Neural cell (in vitro differentiated cells): ENCODE measurements around the gene ZDHHC3. TPM values are rescaled to one million over a fixed set of nuclear protein-coding genes. Genes with fewer than 3 reads are reported as not detected.

ENCODE experiments used
- H2AFZ ChIP-seq: fragments of 200-600, 300-800 bp; sonication (generic), shearing (Covaris generic); 2 replicates; pipeline ENCODE4 v1.6.0; 2014; ENCODE audit warnings: low read depth, mild to moderate bottlenecking, antibody characterized with exemption, low read length, moderate library complexity
- H3F3A ChIP-seq: fragments of 200-600 bp; shearing (Covaris generic); 2 replicates; pipeline ENCODE4 v1.6.1; 2016; ENCODE audit warnings: mild to moderate bottlenecking, moderate library complexity, mixed read lengths, antibody characterized with exemption, low read length; ENCODE audit not compliant: insufficient read depth, poor library complexity, severe bottlenecking
- H3K27ac ChIP-seq: fragments of 200-600, 300-800 bp; sonication (generic), shearing (Covaris generic); 2 replicates; pipeline ENCODE4 v1.5.1; 2014; ENCODE audit warnings: mild to moderate bottlenecking, low read length, moderate library complexity
- H3K27me3 ChIP-seq: fragments of 300-800, 200-600 bp; sonication (generic), shearing (Covaris generic); 2 replicates; pipeline ENCODE4 v1.6.0; 2014; ENCODE audit warnings: mild to moderate bottlenecking, low read depth, low read length, moderate library complexity; ENCODE audit not compliant: insufficient read depth
- H3K36me3 ChIP-seq: fragments of 300-800, 200-600 bp; sonication (generic), shearing (Covaris generic); 2 replicates; pipeline ENCODE4 v1.5.1; 2014; ENCODE audit warnings: mild to moderate bottlenecking, antibody characterized with exemption, low read length, moderate library complexity; ENCODE audit not compliant: insufficient read depth
- H3K4me2 ChIP-seq: fragments of 300-800, 200-600 bp; sonication (generic), shearing (Covaris generic); 2 replicates; pipeline ENCODE4 v1.6.0; 2014; ENCODE audit warnings: mild to moderate bottlenecking, low read length
- H3K4me3 ChIP-seq: fragments of 300-800, 200-600 bp; sonication (generic), shearing (Covaris generic); 2 replicates; pipeline ENCODE4 v1.5.1; 2014; ENCODE audit warnings: mild to moderate bottlenecking, low read length, moderate library complexity
- H3K79me2 ChIP-seq: fragments of 200-600 bp; shearing (Covaris generic); replicated peaks from 2 replicates; pipeline ENCODE4 v1.6.0; 2014; ENCODE audit warnings: mild to moderate bottlenecking, low read length, moderate library complexity; ENCODE audit not compliant: insufficient read depth
- H3K9ac ChIP-seq: fragments of 300-800, 200-600 bp; sonication (generic), shearing (Covaris generic); 2 replicates; pipeline ENCODE4 v1.6.1; 2016; ENCODE audit warnings: mild to moderate bottlenecking, low read length, mixed read lengths
- H3K9me2 ChIP-seq: fragments of 200-600 bp; shearing (Covaris generic); 2 replicates; pipeline ENCODE4 v1.6.1; 2016; ENCODE audit warnings: mild to moderate bottlenecking, low read length, mixed read lengths; ENCODE audit not compliant: insufficient read depth
- H3K9me3 ChIP-seq: fragments of 200-600, 300-800 bp; sonication (generic), shearing (Covaris generic); 2 replicates; pipeline ENCODE4 v1.6.1; 2016; ENCODE audit warnings: mild to moderate bottlenecking, mixed run types, low read length, moderate library complexity, mixed read lengths
- H4K20me1 ChIP-seq: fragments of 200-600 bp; shearing (Covaris generic); 2 replicates; pipeline ENCODE4 v1.6.1; 2016; ENCODE audit warnings: mild to moderate bottlenecking, mixed run types; ENCODE audit not compliant: insufficient read depth
- CTCF ChIP-seq: fragments of 450-650 bp; IDR thresholded peaks from 2 replicates; pipeline ENCODE4 v1.5.1; 2014; ENCODE audit warnings: antibody characterized with exemption, mild to moderate bottlenecking, moderate library complexity; ENCODE audit not compliant: poor library complexity, severe bottlenecking
- EP300 ChIP-seq: fragments of 450-650 bp; conservative IDR thresholded peaks from 2 replicates; pipeline ENCODE4 v1.6.1; 2014; ENCODE audit warnings: antibody characterized with exemption, mild to moderate bottlenecking, moderate library complexity; ENCODE audit not compliant: poor library complexity, severe bottlenecking
- EZH2 ChIP-seq: fragments of 200-600, 300-800 bp; shearing (Covaris generic), sonication (generic); IDR thresholded peaks from 2 replicates; pipeline ENCODE4 v1.6.1; 2014; ENCODE audit warnings: antibody characterized with exemption, low read length, borderline replicate concordance, mild to moderate bottlenecking; ENCODE audit not compliant: insufficient read depth, poor library complexity, severe bottlenecking
- MXI1 ChIP-seq: fragments of 450-650 bp; conservative IDR thresholded peaks from 2 replicates; pipeline ENCODE4 v1.6.1; 2014; ENCODE audit warnings: antibody characterized with exemption, mild to moderate bottlenecking; ENCODE audit not compliant: poor library complexity, severe bottlenecking
- POLR2AphosphoS5 ChIP-seq: IDR thresholded peaks from 2 replicates; pipeline ENCODE4 v1.6.1; 2012
- RAD21 ChIP-seq: fragments of 450-650 bp; conservative IDR thresholded peaks from 2 replicates; pipeline ENCODE4 v1.6.1; 2014; ENCODE audit warnings: antibody characterized with exemption, mild to moderate bottlenecking, moderate library complexity
- REST ChIP-seq: IDR thresholded peaks from 2 replicates; pipeline ENCODE4 v1.6.1; 2012; ENCODE audit warnings: borderline replicate concordance
- SMC3 ChIP-seq: fragments of 450-650 bp; conservative IDR thresholded peaks from 2 replicates; pipeline ENCODE4 v1.6.1; 2014; ENCODE audit warnings: antibody characterized with exemption, mild to moderate bottlenecking, moderate library complexity; ENCODE audit not compliant: poor library complexity
- TAF1 ChIP-seq: IDR thresholded peaks from 2 replicates; pipeline ENCODE4 v1.6.1; 2012; ENCODE audit warnings: low read depth
- polyA plus RNA-seq: library from polyadenylated mRNA; depleted of rRNA; stranded (reverse); fragments of >200 nt; gene quantifications from 2 replicates; pipeline ENCODE4 v1.2.3, GENCODE V29; 2014

Gene ZDHHC3
- polyA plus RNA-seq, 1 donor from 2014 or later, result 35.8 TPM

- Histone ChIP-seq H3K36me3 (no peaks in the 10 kb centered on the region), H3K9me3 (no peaks in the 10 kb centered on the region), H3K27ac (no peak overlapping the region), H3K9me2 (no peaks in the 10 kb centered on the region), H4K20me1 (no peaks in the 10 kb centered on the region), H3K4me3 (no peak overlapping the region), H2AFZ (no peak overlapping the region), H3K27me3 (no peaks in the 10 kb centered on the region), H3F3A (no peaks in the 10 kb centered on the region), H3K79me2 (no peaks in the 10 kb centered on the region), H3K4me2 (no peak overlapping the region), H3K9ac (no peak overlapping the region)
- no peak for TF ChIP-seq REST
- TF ChIP-seq EZH2, result no peak
- TF ChIP-seq RAD21, result no peak
- no peak for TF ChIP-seq MXI1
- no peak for TF ChIP-seq SMC3
- no peak for TF ChIP-seq POLR2AphosphoS5
- no peak for TF ChIP-seq EP300
- TF ChIP-seq CTCF, result no peak
- no peak for TF ChIP-seq TAF1
Observed at GRCh38 chr3:45020534-45020933, 44.6 kb upstream of the ZDHHC3 start.

GRCh38 chr3:45017821-45018220 lies 41.8 kb upstream of the ZDHHC3 start:
- Histone ChIP-seq H2AFZ (no peak overlapping the region), H3K27ac (no peak overlapping the region), H3K9ac (no peak overlapping the region), H3K4me2 (no peak overlapping the region), H3K9me2 (no peaks in the 10 kb centered on the region), H3K4me3 (no peak overlapping the region), H4K20me1 (no peaks in the 10 kb centered on the region), H3K27me3 (no peaks in the 10 kb centered on the region), H3K79me2 (no peaks in the 10 kb centered on the region), H3K9me3 (no peaks in the 10 kb centered on the region), H3F3A (no peaks in the 10 kb centered on the region), H3K36me3 (no peaks in the 10 kb centered on the region)
- TF ChIP-seq RAD21 (no peak), EP300 (no peak)

- no peaks in the 10 kb centered on the region for H4K20me1 ChIP-seq
- H3K79me2 ChIP-seq, result no peaks in the 10 kb centered on the region
- no peaks in the 10 kb centered on the region for H3K9me2 ChIP-seq
Observed at GRCh38 chr3:45016916-45017315, 40.9 kb upstream of the ZDHHC3 start.

More at GRCh38 chr3:45016916-45017315, 40.9 kb upstream of the ZDHHC3 start:
- no peak overlapping the region for H3K4me2 ChIP-seq
- TF ChIP-seq RAD21, result no peak
- TF ChIP-seq POLR2AphosphoS5, result no peak
- no peak for TF ChIP-seq SMC3
- TF ChIP-seq CTCF, result no peak
- no peak for TF ChIP-seq TAF1
- no peak for TF ChIP-seq REST
- TF ChIP-seq EP300, result no peak
- TF ChIP-seq MXI1, result no peak
- no peak for TF ChIP-seq EZH2
- no peaks in the 10 kb centered on the region for H3F3A ChIP-seq
- H3K4me3 ChIP-seq, result no peak overlapping the region
- no peaks in the 10 kb centered on the region for H3K36me3 ChIP-seq
- no peaks in the 10 kb centered on the region for H3K9me3 ChIP-seq
- H2AFZ ChIP-seq, result no peak overlapping the region
- no peak overlapping the region for H3K27ac ChIP-seq
- H3K9ac ChIP-seq, result no peak overlapping the region
- no peaks in the 10 kb centered on the region for H3K27me3 ChIP-seq
